ENCODE data around the gene NRCAM.

GRCh38 chr7:108156897-108157605 lies 299.2 kb downstream of the NRCAM start:
- TF ChIP-seq POLR2A (IDR thresholded peaks at IDR 0.05) = no peak
- TF ChIP-seq CTCF (IDR thresholded peaks at IDR 0.05) = no peak
- no peak for TF ChIP-seq POLR2AphosphoS5 (IDR thresholded peaks at IDR 0.05)
- TF ChIP-seq EP300 (IDR thresholded peaks at IDR 0.05) = no peak
